ENCODE measurements around the gene EMILIN1. TPM values are rescaled to one million over a fixed set of nuclear protein-coding genes. Genes with fewer than 3 reads are reported as not detected.

The EMILIN1 gene
- total RNA-seq, 4 donors from 2014 or later = 3.6 to 17.9 (median 7.9) TPM

- H3K4me3 ChIP-seq (ENCODE audit: low read depth, poor library complexity, severe bottlenecking) = peak overlapping the region; percentile 75
- peak; percentile 40 to 90 for DNase-seq (ENCODE audit: low spot score in 2 of 2)
- TF ChIP-seq POLR2A (IDR thresholded peaks at IDR 0.05) (no peak), CTCF (IDR thresholded peaks at IDR 0.05) (no peak)
- intact Hi-C loops (cut with DNase I; ENCODE audit: low total_unique reads) = no loop called here
- 5% methylated on average over 17 to 22 of the region's 24 CpGs for WGBS, 2 donors
Observed at GRCh38 chr2:27051902-27052645, 26.3 kb upstream of the EMILIN1 start.

GRCh38 chr2:27053321-27053720, 25.1 kb upstream of the EMILIN1 start:
- no peak for DNase-seq (ENCODE audit: low spot score in 2 of 2)
- intact Hi-C loops (cut with DNase I; ENCODE audit: low total_unique reads) = no loop called here

GRCh38 chr2:27053776-27054175, 24.6 kb upstream of the EMILIN1 start:
- WGBS, 2 donors = 77 to 84% methylated on average over 8 of the region's 8 CpGs

More at GRCh38 chr2:27053321-27053720, 25.1 kb upstream of the EMILIN1 start:
- 84 to 89% methylated on average over 11 of the region's 11 CpGs for WGBS, 2 donors
- no peak for TF ChIP-seq POLR2A (IDR thresholded peaks at IDR 0.05)
- TF ChIP-seq CTCF (IDR thresholded peaks at IDR 0.05) = no peak
- no peak overlapping the region for H3K4me3 ChIP-seq (ENCODE audit: low read depth, poor library complexity, severe bottlenecking)

GRCh38 chr2:27054721-27055120, 23.7 kb upstream of the EMILIN1 start:
- intact Hi-C loops (cut with DNase I; ENCODE audit: low total_unique reads) = no loop called here
- no peak for DNase-seq (ENCODE audit: low spot score in 2 of 2)
- 94 to 96% methylated on average over 11 of the region's 11 CpGs for WGBS, 2 donors
- TF ChIP-seq CTCF (IDR thresholded peaks at IDR 0.05) = no peak
- TF ChIP-seq POLR2A (IDR thresholded peaks at IDR 0.05) = no peak
- H3K4me3 ChIP-seq (ENCODE audit: low read depth, poor library complexity, severe bottlenecking) = no peak overlapping the region

More at GRCh38 chr2:27053776-27054175, 24.6 kb upstream of the EMILIN1 start:
- no peak for DNase-seq (ENCODE audit: low spot score in 2 of 2)
- intact Hi-C loops (cut with DNase I; ENCODE audit: low total_unique reads) = no loop called here
- TF ChIP-seq CTCF (IDR thresholded peaks at IDR 0.05) = no peak
- TF ChIP-seq POLR2A (IDR thresholded peaks at IDR 0.05) = no peak
- H3K4me3 ChIP-seq (ENCODE audit: low read depth, poor library complexity, severe bottlenecking) = no peak overlapping the region

GRCh38 chr2:27057184-27057583, 21.2 kb upstream of the EMILIN1 start:
- no peak for DNase-seq (ENCODE audit: low spot score in 2 of 2)
- H3K4me3 ChIP-seq (ENCODE audit: low read depth, poor library complexity, severe bottlenecking) = no peak overlapping the region
- WGBS, 2 donors = 88 to 89% methylated on average over 6 of the region's 6 CpGs
- TF ChIP-seq CTCF (IDR thresholded peaks at IDR 0.05) (no peak), POLR2A (IDR thresholded peaks at IDR 0.05) (no peak)
- intact Hi-C loops (cut with DNase I; ENCODE audit: low total_unique reads) = no loop called here

- no peak for DNase-seq (ENCODE audit: low spot score in 2 of 2)
- no peak for TF ChIP-seq CTCF (IDR thresholded peaks at IDR 0.05)
- no peak for TF ChIP-seq POLR2A (IDR thresholded peaks at IDR 0.05)
- intact Hi-C loops (cut with DNase I; ENCODE audit: low total_unique reads) = no loop called here
- 92 to 93% methylated on average over 10 of the region's 10 CpGs for WGBS, 2 donors
- H3K4me3 ChIP-seq (ENCODE audit: low read depth, poor library complexity, severe bottlenecking) = no peak overlapping the region
Observed at GRCh38 chr2:27058210-27058609, 20.2 kb upstream of the EMILIN1 start.

Measured in lower leg skin (tissue), 4 donors.